H1 (cell line): ENCODE measurements around the gene EVX2. TPM values are rescaled to one million over a fixed set of nuclear protein-coding genes. Genes with fewer than 3 reads are reported as not detected.

Experiments used
- CTCF ChIA-PET: fragments of 300-600 bp; sonication (Branson Sonifier 250); formaldehyde crosslinking; loops from one replicate; lab custom pipeline; 2021; ENCODE audit not compliant: partially characterized antibody; lab: Charles Lee
- POLR2A ChIA-PET: fragments of 300-600 bp; sonication (Branson Sonifier 250); formaldehyde crosslinking; loops from one replicate; lab custom pipeline; 2021; ENCODE audit warnings: inconsistent platforms; ENCODE audit not compliant: partially characterized antibody; lab: Charles Lee
- DNase-seq, 2 experiments: peaks; one replicate each; pipeline versions ENCODE4 v3.0.0 to v3.0.0-alpha.2; 2010 to 2022; ENCODE audit warnings: low spot score in 2 of 2, low read depth in 1 of 2, mixed read lengths in 1 of 2
- FAIRE-seq: peaks from 2 replicates; lab custom pipeline; 2011; peaks lifted over from hg19 to GRCh38; lab: Jason Lieb, UNC
- H2AFZ ChIP-seq: 2 replicates; pipeline ENCODE4 v1.8.1; 2012; ENCODE audit warnings: low read length, inconsistent platforms
- H2AK5ac ChIP-seq: 2 replicates; pipeline ENCODE4 v1.6.1; 2013; ENCODE audit warnings: low read depth, low read length
- H2BK120ac ChIP-seq: replicated peaks from 2 replicates; pipeline ENCODE3; 2013; ENCODE audit warnings: low read depth, low read length, inconsistent platforms
- H2BK12ac ChIP-seq: 2 replicates; pipeline ENCODE4 v1.6.1; 2013; ENCODE audit warnings: low read depth, low read length
- H2BK15ac ChIP-seq: 2 replicates; pipeline ENCODE4 v1.6.1; 2013; ENCODE audit warnings: low read length
- H2BK20ac ChIP-seq: 2 replicates; pipeline ENCODE4 v1.6.1; 2013; ENCODE audit warnings: low read length
- H2BK5ac ChIP-seq: 2 replicates; pipeline ENCODE4 v1.6.1; 2013; ENCODE audit warnings: low read depth, low read length
- H3K14ac ChIP-seq: 2 replicates; pipeline ENCODE4 v1.6.1; 2013; ENCODE audit warnings: inconsistent platforms; ENCODE audit not compliant: insufficient read length
- H3K18ac ChIP-seq: 2 replicates; pipeline ENCODE4 v1.6.1; 2013; ENCODE audit warnings: low read length; ENCODE audit errors: extremely low read depth
- H3K23ac ChIP-seq: 2 replicates; pipeline ENCODE4 v1.6.1; 2013; ENCODE audit warnings: inconsistent platforms; ENCODE audit not compliant: insufficient read length
- H3K23me2 ChIP-seq: 2 replicates; pipeline ENCODE4 v1.6.1; 2013; ENCODE audit warnings: low read depth, low read length
- H3K27ac ChIP-seq: 2 replicates; pipeline ENCODE4 v1.6.1; 2011; ENCODE audit warnings: low read depth, low read length, inconsistent platforms
- H3K27me3 ChIP-seq, 4 experiments: replicated peaks in 1 of 4; 1 replicate in 1 of 4; 2 replicates in 3 of 4; pipeline versions ENCODE4 v1.6.1 to v1.8.1; 2011 to 2013; ENCODE audit warnings: low read length in 3 of 4, mild to moderate bottlenecking in 3 of 4, inconsistent platforms in 2 of 4, mixed read lengths in 2 of 4, moderate library complexity in 1 of 4; ENCODE audit not compliant: control insufficient read depth in 3 of 4, insufficient read depth in 3 of 4; ENCODE audit errors: extremely low read depth in 1 of 4
- H3K36me3 ChIP-seq, 4 experiments: 2 replicates each; pipeline versions ENCODE4 v1.6.1 to v1.8.1; 2011 to 2013; ENCODE audit warnings: mild to moderate bottlenecking in 4 of 4, low read length in 3 of 4, moderate library complexity in 2 of 4, control low read depth in 1 of 4, inconsistent platforms in 1 of 4; ENCODE audit not compliant: insufficient read depth in 4 of 4, control insufficient read depth in 2 of 4
- H3K4ac ChIP-seq: replicated peaks from 2 replicates; pipeline ENCODE3; 2013; ENCODE audit warnings: low read length, low read depth, mixed read lengths, inconsistent platforms; ENCODE audit not compliant: insufficient read length
- H3K4me1 ChIP-seq, 4 experiments: replicated peaks in 1 of 4; 1 replicate in 1 of 4; 2 replicates in 3 of 4; pipeline versions ENCODE4 v1.6.1 to v1.8.1; 2011 to 2013; ENCODE audit warnings: low read length in 3 of 4, inconsistent platforms in 2 of 4, mixed read lengths in 1 of 4; ENCODE audit not compliant: insufficient read depth in 4 of 4, control insufficient read depth in 3 of 4
- H3K4me2 ChIP-seq, 2 experiments: 2 replicates each; pipeline versions ENCODE4 v1.6.1 to v1.8.1; 2011 to 2013; ENCODE audit warnings: low read depth in 2 of 2, low read length in 2 of 2, control low read depth in 1 of 2, inconsistent platforms in 1 of 2, mild to moderate bottlenecking in 1 of 2; ENCODE audit not compliant: insufficient read depth in 1 of 2
- H3K4me3 ChIP-seq, 4 experiments: fragments of 200-600, 300-600 bp in 1 of 4; sonication (generic), shearing (Covaris generic), sonication (Bioruptor Twin) in 1 of 4; 2 replicates each; pipeline versions ENCODE4 v1.5.1 to v1.8.1; 2011 to 2016; ENCODE audit warnings: low read length in 4 of 4, low read depth in 3 of 4, control low read depth in 2 of 4, inconsistent platforms in 2 of 4, mild to moderate bottlenecking in 2 of 4, mixed read lengths in 1 of 4, moderate library complexity in 1 of 4; ENCODE audit not compliant: insufficient read depth in 2 of 4; ENCODE audit errors: extremely low read depth in 1 of 4
- H3K56ac ChIP-seq: replicated peaks from 2 replicates; pipeline ENCODE3; 2013; ENCODE audit warnings: low read depth, mild to moderate bottlenecking, mixed read lengths, low read length, inconsistent platforms; ENCODE audit not compliant: insufficient read length
- H3K79me1 ChIP-seq: 2 replicates; pipeline ENCODE4 v1.6.1; 2013; ENCODE audit warnings: low read depth, low read length, control low read depth
- H3K79me2 ChIP-seq, 2 experiments: 2 replicates each; pipeline versions ENCODE4 v1.6.1 to v1.8.1; 2012 to 2013; ENCODE audit warnings: low read length in 2 of 2, mild to moderate bottlenecking in 2 of 2, inconsistent platforms in 1 of 2; ENCODE audit not compliant: insufficient read depth in 2 of 2, control insufficient read depth in 1 of 2
- H3K9ac ChIP-seq, 4 experiments: replicated peaks in 1 of 4; 1 replicate in 1 of 4; 2 replicates in 3 of 4; pipeline versions ENCODE4 v1.6.1 to v1.8.1; 2011 to 2013; ENCODE audit warnings: low read depth in 3 of 4, low read length in 3 of 4, control low read depth in 2 of 4, mild to moderate bottlenecking in 2 of 4, moderate library complexity in 2 of 4, inconsistent platforms in 1 of 4; ENCODE audit errors: extremely low read depth in 1 of 4
- H3K9me3 ChIP-seq, 2 experiments: 2 replicates each; pipeline versions ENCODE4 v1.6.1 to v1.8.1; 2012 to 2013; ENCODE audit warnings: mild to moderate bottlenecking in 2 of 2, moderate library complexity in 2 of 2, control low read depth in 1 of 2, inconsistent platforms in 1 of 2, low read depth in 1 of 2, low read length in 1 of 2, mixed read lengths in 1 of 2; ENCODE audit not compliant: insufficient read depth in 2 of 2
- H4K20me1 ChIP-seq, 2 experiments: replicated peaks in 1 of 2; 2 replicates each; pipeline versions ENCODE3 to v1.8.1; 2011 to 2013; ENCODE audit warnings: inconsistent platforms in 2 of 2, low read length in 2 of 2, mild to moderate bottlenecking in 1 of 2; ENCODE audit not compliant: insufficient read depth in 2 of 2, control insufficient read depth in 1 of 2
- H4K5ac ChIP-seq: 2 replicates; pipeline ENCODE4 v1.6.1; 2013; ENCODE audit warnings: low read length, low read depth, mixed read lengths, inconsistent platforms; ENCODE audit not compliant: insufficient read length
- H4K8ac ChIP-seq: 2 replicates; pipeline ENCODE4 v1.8.0; 2013; ENCODE audit warnings: mild to moderate bottlenecking, moderate library complexity, low read length, inconsistent platforms; ENCODE audit not compliant: insufficient read depth; ENCODE audit errors: extremely low read depth
- H4K91ac ChIP-seq: replicated peaks from 2 replicates; pipeline ENCODE3; 2013; ENCODE audit warnings: low read length, mixed read lengths, inconsistent platforms; ENCODE audit not compliant: insufficient read length
- JUN ChIP-seq: IDR thresholded peaks from 2 replicates; pipeline ENCODE4 v1.6.1; 2011; ENCODE audit warnings: low read depth, mild to moderate bottlenecking, improper control_type of control experiment, low read length
- MAX ChIP-seq: IDR thresholded peaks from 2 replicates; pipeline ENCODE4 v1.6.1; 2012; ENCODE audit warnings: inconsistent platforms
- PHF8 ChIP-seq: fragments of 200-600 bp; sonication (generic); conservative IDR thresholded peaks from 2 replicates; pipeline ENCODE4 v1.7.1; 2012; ENCODE audit warnings: low read depth, mild to moderate bottlenecking, inconsistent platforms, low read length, moderate library complexity
- RFX5 ChIP-seq: IDR thresholded peaks from 2 replicates; pipeline ENCODE4 v1.6.1; 2011; ENCODE audit warnings: low read depth, low read length, improper control_type of control experiment, borderline replicate concordance
- RNF2 ChIP-seq: fragments of 200-900, 300-1000 bp; sonication (generic); IDR thresholded peaks from 2 replicates; pipeline ENCODE4 v1.7.1; 2016; ENCODE audit warnings: borderline replicate concordance, low read depth, mild to moderate bottlenecking, antibody characterized with exemption, low read length; ENCODE audit not compliant: poor library complexity, severe bottlenecking; ENCODE audit errors: missing control alignments
- SP1 ChIP-seq: IDR thresholded peaks from 2 replicates; pipeline ENCODE4 v1.6.1; 2011; ENCODE audit warnings: low read depth, low read length
- SP4 ChIP-seq: IDR thresholded peaks from 2 replicates; pipeline ENCODE4 v1.6.1; 2012; ENCODE audit warnings: low read length, inconsistent platforms
- YY1 ChIP-seq: IDR thresholded peaks from 2 replicates; pipeline ENCODE4 v1.6.1; 2011; ENCODE audit warnings: low read depth, mild to moderate bottlenecking, low read length
- WGBS, 2 experiments: shearing (Covaris generic) in 1 of 2; methylation state at CpG; one replicate each; pipeline versions ENCODE4 v1.1.6 to v1.1.7; 2013 to 2015; ENCODE audit warnings: low lambda C conversion rate in 2 of 2, mixed read lengths in 2 of 2, inconsistent platforms in 1 of 2, low coverage in 1 of 2, missing lambda C conversion rate in 1 of 2; ENCODE audit not compliant: insufficient replicate concordance in 2 of 2, insufficient coverage in 1 of 2, insufficient read length in 1 of 2; ENCODE audit errors: extremely low coverage in 1 of 2, missing lambda C conversion rate in 1 of 2; 5-methylcytosine and 5-hydroxymethylcytosine counted together
- polyA plus RNA-seq, 7 experiments: library from polyadenylated mRNA; depleted of rRNA in 3 of 7; stranded (reverse) in 5 of 7; unstranded in 2 of 7; fragments of >200 nt in 5 of 7; fragments of 200-250 nt in 2 of 7; gene quantifications; 1 replicate in 5 of 7; 2 replicates in 1 of 7; 4 replicates in 1 of 7; pipeline versions ENCODE4 v1.2.1 to v1.2.3, GENCODE V29; 2011 to 2013; ENCODE audit warnings: missing spikeins in 2 of 7, mixed read lengths in 2 of 7
- total RNA-seq: library from RNA; stranded (reverse); fragmentation: NEBNext Ultra II Directional; extraction: Animal tissue kit (Norgen Biotek cat#: 25700); gene quantifications from 2 replicates; pipeline ENCODE4 v1.2.1, GENCODE V29; 2021

EVX2 gene
- total and polyA plus RNA-seq, 2 of the 8 experiments (the other 6 are each of a cell fraction or from before 2014, with no cell fraction given) = not detected

GRCh38 chr2:176088048-176088936, 4.5 kb upstream of the EVX2 start:
- peaks cover 2% of the 10 kb centered on the region; the same call in 1 of the 2 replicates for H3K23me2 ChIP-seq
- H3K56ac ChIP-seq = no peak overlapping the region
- POLR2A ChIA-PET = interaction anchor here (1.3 kb wide), 1 partner anchor 67 kb away, joined by 3 read pairs; no protein-coding TSS in a partner anchor
- H3K27me3 ChIP-seq = peaks cover 94 to 100% (median 99%) of the 10 kb centered on the region in 4 experiments
- peak overlapping the region; percentile 51; the same call in 1 of the 2 replicates for H4K8ac ChIP-seq
- no peaks in the 10 kb centered on the region for H3K79me1 ChIP-seq
- FAIRE-seq (peak; percentile 60), DNase-seq (peak in 1 of 2 experiments; percentile 80)
- no peak overlapping the region for H2AFZ ChIP-seq
- H3K23ac ChIP-seq = no peak overlapping the region
- H4K91ac ChIP-seq = no peak overlapping the region
- H3K79me2 ChIP-seq = no peaks in the 10 kb centered on the region
- H2BK120ac ChIP-seq = no peak overlapping the region
- peaks cover 0 to 15% (median 8%) of the 10 kb centered on the region in 4 experiments; a peak in 6 of 7 replicates for H3K4me1 ChIP-seq
- CTCF ChIA-PET = interaction anchor here (0.7 to 2.7 kb wide), 22 partner anchors 9 to 724 kb away, joined by 3 to 15 read pairs (median 3); partner anchors contain the start of gene LNPK
- peaks cover 12 to 40% of the 10 kb centered on the region in 2 experiments for H4K20me1 ChIP-seq
- H2AK5ac ChIP-seq = no peak overlapping the region
- H2BK12ac ChIP-seq = no peak overlapping the region; the same call in none of the 2 replicates
- no peak overlapping the region for H4K5ac ChIP-seq
- H3K4me2 ChIP-seq = peak overlapping the region; percentile 16 to 67
- no peak overlapping the region; the same call in 1 of the 2 replicates for H2BK5ac ChIP-seq
- H3K9me3 ChIP-seq = no peaks in the 10 kb centered on the region; a peak in 1 of 4 replicates
- H2BK15ac ChIP-seq = no peak overlapping the region
- H3K9ac ChIP-seq = no peak overlapping the region
- peaks cover 0 to 5% (median 0%) of the 10 kb centered on the region in 4 experiments; a peak in 1 of 8 replicates for H3K36me3 ChIP-seq
- H3K4ac ChIP-seq = no peak overlapping the region
- H3K4me3 ChIP-seq = peak overlapping the region in 3 of 4 experiments; percentile 28 to 55 (median 34); a peak in 5 of 8 replicates
- no peak overlapping the region for H2BK20ac ChIP-seq
- WGBS, 2 experiments = 2% methylated on average over 45 of the region's 49 CpGs; no CpG with 5 or more reads in 1 of the 2 experiments
- no peak overlapping the region for H3K14ac ChIP-seq
- H3K18ac ChIP-seq = no peak overlapping the region
- H3K27ac ChIP-seq = no peak overlapping the region
- TF ChIP-seq JUN (no peak), MAX (peak; percentile 64), RFX5 (no peak), PHF8 (no peak), RNF2 (peak; percentile 92), YY1 (peak; percentile 70; the same call in 1 of the 2 replicates), SP4 (0 out of 2 replicates have a peak, but pooled peaks have one; percentile 59), SP1 (peak; percentile 78)
